ENCODE measurements around the gene MPZL3.

MPZL3 gene

GRCh38 chr11:118251858-118252652 lies at the start of gene MPZL3:
TSS of gene MPZL3 (minus strand) at chr11:118252365. CDS start at chr11:118252294, 71 bp downstream.
- peak; percentile 73 for DNase-seq

- no peak for DNase-seq
Observed at GRCh38 chr11:118301600-118302195, 49.5 kb upstream of the MPZL3 start.

- DNase-seq = no peak
Observed at GRCh38 chr11:118295815-118296454, 43.8 kb upstream of the MPZL3 start.

- no peak for DNase-seq
Observed at GRCh38 chr11:118295199-118295598, 43.0 kb upstream of the MPZL3 start.

- no peak for DNase-seq
Observed at GRCh38 chr11:118294053-118294452, 41.9 kb upstream of the MPZL3 start.

- no peak for DNase-seq
Observed at GRCh38 chr11:118291477-118292135, 39.4 kb upstream of the MPZL3 start.

GRCh38 chr11:118290923-118291322 lies 38.8 kb upstream of the MPZL3 start:
- DNase-seq = no peak

- no peak for DNase-seq
Observed at GRCh38 chr11:118289401-118289800, 37.2 kb upstream of the MPZL3 start.

- DNase-seq = no peak
Observed at GRCh38 chr11:118287006-118287405, 34.8 kb upstream of the MPZL3 start.

GRCh38 chr11:118286545-118286944 lies 34.4 kb upstream of the MPZL3 start:
- DNase-seq = no peak

GRCh38 chr11:118283756-118284350 lies 31.7 kb upstream of the MPZL3 start:
- no peak for DNase-seq

- no peak for DNase-seq
Observed at GRCh38 chr11:118283037-118283636, 31.0 kb upstream of the MPZL3 start.

GRCh38 chr11:118282606-118283005 lies 30.4 kb upstream of the MPZL3 start:
- DNase-seq = no peak

GRCh38 chr11:118281284-118281683 lies 29.1 kb upstream of the MPZL3 start:
- DNase-seq = no peak

- no peak for DNase-seq
Observed at GRCh38 chr11:118277312-118277711, 25.1 kb upstream of the MPZL3 start.

GRCh38 chr11:118276422-118276821 lies 24.3 kb upstream of the MPZL3 start:
- DNase-seq = no peak

- no peak for DNase-seq
Observed at GRCh38 chr11:118275176-118275575, 23.0 kb upstream of the MPZL3 start.

GRCh38 chr11:118274186-118274585 lies 22.0 kb upstream of the MPZL3 start:
- DNase-seq = no peak

GRCh38 chr11:118272001-118272400 lies 19.8 kb upstream of the MPZL3 start:
- no peak for DNase-seq

- DNase-seq = no peak
Observed at GRCh38 chr11:118267486-118267885, 15.3 kb upstream of the MPZL3 start.

GRCh38 chr11:118265954-118266353 lies 13.8 kb upstream of the MPZL3 start:
- DNase-seq = no peak

- DNase-seq = no peak
Observed at GRCh38 chr11:118264569-118265465, 12.7 kb upstream of the MPZL3 start.
